WERI-Rb-1 (cell line): ENCODE measurements around the gene C11orf24.
"Not testable (repeated sequence)": the region's sequence is repeated elsewhere in the genome, so short reads cannot be mapped to it uniquely, and the experiment has no call there.

Experiments used
- DNase-seq: peaks from one replicate; pipeline ENCODE4 v3.0.0-alpha.2; 2020
- H3K27ac ChIP-seq: fragments of 250-450 bp; sonication (Bioruptor Pico); 2 replicates; pipeline ENCODE4 v1.5.1; 2020; ENCODE audit warnings: mild to moderate bottlenecking, moderate library complexity
- H3K27me3 ChIP-seq: fragments of 250-450 bp; sonication (Bioruptor Pico); 2 replicates; pipeline ENCODE4 v1.5.1; 2021; ENCODE audit warnings: mild to moderate bottlenecking, low read depth, moderate library complexity; ENCODE audit not compliant: insufficient read depth, severe bottlenecking
- H3K36me3 ChIP-seq: fragments of 250-450 bp; sonication (Bioruptor Pico); 2 replicates; pipeline ENCODE4 v1.5.1; 2020; ENCODE audit warnings: mild to moderate bottlenecking, moderate library complexity
- H3K4me3 ChIP-seq: 2 replicates; pipeline ENCODE4 v1.5.1; 2011; ENCODE audit warnings: low read depth, mild to moderate bottlenecking, control low read depth, low read length
- H3K9me3 ChIP-seq: fragments of 250-450 bp; sonication (Bioruptor Pico); 2 replicates; pipeline ENCODE4 v1.5.1; 2021; ENCODE audit warnings: mild to moderate bottlenecking, moderate library complexity; ENCODE audit not compliant: severe bottlenecking
- TF ChIP-seq, protein P1 (sequence below): IDR thresholded peaks from 2 replicates; pipeline ENCODE4 v1.5.1; 2011; ENCODE audit warnings: low read depth, mild to moderate bottlenecking, control low read depth, inconsistent platforms, low read length

C11orf24 gene

DNA sequence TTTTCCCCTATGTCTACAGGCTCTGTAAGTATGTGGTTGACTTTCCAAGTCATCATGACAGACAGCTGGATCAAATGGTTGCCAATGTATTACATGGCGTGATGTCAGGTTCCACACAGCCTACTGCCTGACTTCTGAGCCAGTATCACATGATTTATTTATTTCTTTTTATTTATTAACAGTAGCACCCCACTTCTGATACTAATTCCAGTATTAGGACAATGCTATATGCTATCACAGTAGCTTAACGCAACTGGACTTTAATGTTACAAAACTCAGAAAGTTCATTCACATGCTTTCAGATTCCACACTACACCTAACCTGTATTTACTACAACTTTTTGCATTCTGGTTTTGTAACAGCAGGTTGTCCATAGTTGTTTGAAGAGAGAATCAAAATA lies 17.7 kb upstream of the C11orf24 start:
- no peaks in the 10 kb centered on the region for H3K36me3 ChIP-seq
- H3K27me3 ChIP-seq = no peaks in the 10 kb centered on the region
- no peak overlapping the region for H3K4me3 ChIP-seq
- TF ChIP-seq, protein P1, sequence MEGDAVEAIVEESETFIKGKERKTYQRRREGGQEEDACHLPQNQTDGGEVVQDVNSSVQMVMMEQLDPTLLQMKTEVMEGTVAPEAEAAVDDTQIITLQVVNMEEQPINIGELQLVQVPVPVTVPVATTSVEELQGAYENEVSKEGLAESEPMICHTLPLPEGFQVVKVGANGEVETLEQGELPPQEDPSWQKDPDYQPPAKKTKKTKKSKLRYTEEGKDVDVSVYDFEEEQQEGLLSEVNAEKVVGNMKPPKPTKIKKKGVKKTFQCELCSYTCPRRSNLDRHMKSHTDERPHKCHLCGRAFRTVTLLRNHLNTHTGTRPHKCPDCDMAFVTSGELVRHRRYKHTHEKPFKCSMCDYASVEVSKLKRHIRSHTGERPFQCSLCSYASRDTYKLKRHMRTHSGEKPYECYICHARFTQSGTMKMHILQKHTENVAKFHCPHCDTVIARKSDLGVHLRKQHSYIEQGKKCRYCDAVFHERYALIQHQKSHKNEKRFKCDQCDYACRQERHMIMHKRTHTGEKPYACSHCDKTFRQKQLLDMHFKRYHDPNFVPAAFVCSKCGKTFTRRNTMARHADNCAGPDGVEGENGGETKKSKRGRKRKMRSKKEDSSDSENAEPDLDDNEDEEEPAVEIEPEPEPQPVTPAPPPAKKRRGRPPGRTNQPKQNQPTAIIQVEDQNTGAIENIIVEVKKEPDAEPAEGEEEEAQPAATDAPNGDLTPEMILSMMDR = no peak
- no peaks in the 10 kb centered on the region for H3K9me3 ChIP-seq
- DNase-seq = no peak
- H3K27ac ChIP-seq = no peak overlapping the region

DNA sequence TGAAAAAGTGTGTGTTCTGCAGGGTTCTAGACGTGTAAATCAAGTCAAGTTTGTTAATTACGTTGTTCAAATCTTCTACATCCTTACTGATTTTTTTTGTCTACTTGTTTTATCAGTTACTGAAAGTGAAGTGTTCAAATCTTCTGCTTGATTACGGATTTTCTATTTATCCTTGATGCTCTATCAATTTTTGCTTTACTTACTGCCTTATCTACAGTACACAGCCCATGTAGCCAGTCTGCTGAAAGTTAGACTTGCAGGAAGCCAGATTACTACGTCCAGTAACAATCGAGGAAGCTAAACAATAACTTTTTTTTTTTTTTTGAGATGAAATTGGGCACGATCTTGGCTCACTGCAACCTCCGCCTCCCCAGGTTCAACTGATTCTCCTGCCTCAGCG lies 15.6 kb upstream of the C11orf24 start:
- H3K27ac ChIP-seq = no peak overlapping the region
- no peak for DNase-seq
- no peaks in the 10 kb centered on the region for H3K36me3 ChIP-seq
- H3K9me3 ChIP-seq = no peaks in the 10 kb centered on the region
- no peak overlapping the region for H3K4me3 ChIP-seq
- TF ChIP-seq, protein P1 = no peak
- no peaks in the 10 kb centered on the region for H3K27me3 ChIP-seq

DNA sequence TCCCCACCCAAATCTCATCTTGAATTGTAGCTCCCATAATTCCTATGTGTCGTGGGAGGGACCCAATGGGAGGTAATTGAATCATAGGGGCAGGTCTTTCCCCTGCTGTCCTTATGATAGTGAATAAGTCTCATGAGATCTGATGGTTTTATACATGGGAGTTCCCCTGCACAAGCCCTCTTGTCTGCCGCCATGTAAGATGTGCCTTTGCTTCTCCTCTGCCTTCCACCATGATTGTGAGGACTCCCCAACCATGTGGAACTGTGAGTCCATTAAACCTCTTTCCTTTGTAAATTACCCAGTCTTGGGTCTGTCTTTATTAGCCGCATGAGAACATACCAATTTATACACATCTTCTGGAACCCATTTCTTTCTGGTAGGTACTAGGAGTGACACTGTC lies 12.8 kb upstream of the C11orf24 start:
- not testable (repeated sequence) for H3K4me3 ChIP-seq, H3K36me3 ChIP-seq, H3K9me3 ChIP-seq, H3K27me3 ChIP-seq, DNase-seq, H3K27ac ChIP-seq

DNA sequence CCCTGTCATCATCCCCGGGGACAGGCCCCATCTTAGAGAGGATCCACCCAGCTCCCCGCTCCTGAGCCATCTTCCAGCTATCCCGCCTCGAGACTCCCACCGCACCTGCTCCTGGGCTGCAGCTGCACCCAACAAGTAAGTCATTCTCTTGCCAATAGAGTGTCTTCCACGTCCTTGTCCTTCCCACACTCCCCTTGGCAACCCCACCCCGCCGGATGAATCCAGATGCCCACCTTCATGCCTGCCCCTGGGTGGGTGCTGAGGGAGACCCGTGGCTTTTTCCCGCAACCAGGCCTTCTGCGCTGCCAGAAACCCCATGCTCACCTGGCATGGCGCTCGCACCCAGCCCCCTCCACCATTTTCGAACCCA lies 11.1 kb upstream of the C11orf24 start:
- Histone ChIP-seq H3K4me3 (no peak overlapping the region), H3K9me3 (no peaks in the 10 kb centered on the region), H3K36me3 (no peaks in the 10 kb centered on the region), H3K27ac (no peak overlapping the region), H3K27me3 (no peaks in the 10 kb centered on the region)
- TF ChIP-seq, protein P1 = no peak
- no peak for DNase-seq

DNA sequence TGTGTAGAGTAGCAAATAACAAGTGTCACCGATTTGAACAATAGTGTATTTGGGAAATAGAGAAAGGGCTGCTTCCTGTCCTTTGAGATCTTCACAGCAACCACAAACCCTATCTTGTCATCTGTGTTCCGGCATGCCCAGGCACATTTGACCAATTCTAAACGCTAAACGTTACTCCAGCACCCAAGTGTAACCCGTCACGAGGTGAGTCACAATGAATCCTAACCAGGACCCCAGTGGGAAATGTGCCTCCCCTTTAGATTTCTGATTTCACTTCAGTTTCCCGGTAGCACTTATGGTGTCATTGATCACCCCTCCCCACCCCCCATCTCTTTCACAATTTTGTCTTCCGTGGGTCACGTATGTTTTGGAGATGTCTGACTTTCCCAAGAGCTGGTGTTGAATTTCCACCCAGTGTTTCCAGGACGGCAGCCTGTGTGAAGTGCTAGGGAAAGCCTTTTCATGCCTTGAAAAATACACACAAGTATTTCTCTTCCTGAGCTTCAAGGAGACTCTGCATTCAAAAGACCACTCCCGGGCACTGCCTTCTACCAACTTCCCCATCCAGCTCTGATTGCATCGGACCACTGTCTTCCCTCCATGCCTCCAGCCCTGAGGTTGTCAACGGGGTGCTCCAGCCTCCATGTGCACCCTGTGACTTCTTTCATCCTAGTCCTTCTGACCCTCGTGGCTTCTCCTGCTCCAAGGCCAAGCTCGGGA lies 10.5 kb upstream of the C11orf24 start:
- TF ChIP-seq, protein P1 = no peak
- H3K9me3 ChIP-seq = no peaks in the 10 kb centered on the region
- H3K27me3 ChIP-seq = no peaks in the 10 kb centered on the region
- no peak overlapping the region for H3K27ac ChIP-seq
- no peak for DNase-seq
- H3K4me3 ChIP-seq = no peak overlapping the region
- H3K36me3 ChIP-seq = no peaks in the 10 kb centered on the region

DNA sequence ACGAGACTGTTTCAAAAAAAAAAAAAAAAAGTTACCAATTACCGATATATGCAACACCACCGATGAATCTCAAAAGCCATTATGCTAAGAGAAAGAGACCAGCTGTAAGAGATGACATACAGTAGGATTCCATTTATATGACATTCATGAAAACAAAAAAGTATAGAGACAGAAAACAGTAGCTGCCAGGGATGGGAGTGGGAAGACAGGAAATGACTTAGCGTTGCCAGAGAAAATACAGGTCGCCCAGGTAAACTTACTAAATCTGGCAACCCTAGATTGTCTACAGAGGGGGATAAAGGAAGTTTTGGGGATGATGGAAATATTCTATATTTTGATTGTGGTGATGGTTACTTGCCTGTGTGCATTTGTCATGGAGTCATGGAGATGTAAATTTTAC lies 7.9 kb upstream of the C11orf24 start:
- H3K27ac ChIP-seq = no peak overlapping the region
- no peaks in the 10 kb centered on the region for H3K9me3 ChIP-seq
- no peaks in the 10 kb centered on the region for H3K36me3 ChIP-seq
- DNase-seq = no peak
- no peak overlapping the region for H3K4me3 ChIP-seq
- no peaks in the 10 kb centered on the region for H3K27me3 ChIP-seq
- TF ChIP-seq, protein P1 = no peak
